ENCODE measurements around the gene MYO18B.

DNA sequence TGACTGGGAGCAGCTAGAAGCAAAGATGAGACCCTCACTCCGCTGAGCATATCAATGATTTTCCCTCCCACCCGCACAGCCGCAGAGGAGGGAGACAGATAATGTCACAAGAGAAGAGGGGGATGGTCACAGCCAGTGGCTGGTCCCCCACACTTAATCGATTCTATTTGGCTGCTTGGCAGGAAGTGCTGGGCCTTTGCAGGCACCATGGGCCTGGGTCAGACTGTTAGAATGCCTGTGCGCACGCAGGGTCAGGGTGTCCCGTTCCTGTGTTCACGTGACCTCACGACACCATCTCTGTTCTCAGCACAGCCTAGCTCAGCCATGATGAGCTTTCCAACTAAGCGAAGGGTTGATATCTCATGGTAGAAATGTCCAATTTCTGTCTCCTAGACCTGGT lies 107.0 kb downstream of the MYO18B start:
- TF ChIP-seq, protein P1, sequence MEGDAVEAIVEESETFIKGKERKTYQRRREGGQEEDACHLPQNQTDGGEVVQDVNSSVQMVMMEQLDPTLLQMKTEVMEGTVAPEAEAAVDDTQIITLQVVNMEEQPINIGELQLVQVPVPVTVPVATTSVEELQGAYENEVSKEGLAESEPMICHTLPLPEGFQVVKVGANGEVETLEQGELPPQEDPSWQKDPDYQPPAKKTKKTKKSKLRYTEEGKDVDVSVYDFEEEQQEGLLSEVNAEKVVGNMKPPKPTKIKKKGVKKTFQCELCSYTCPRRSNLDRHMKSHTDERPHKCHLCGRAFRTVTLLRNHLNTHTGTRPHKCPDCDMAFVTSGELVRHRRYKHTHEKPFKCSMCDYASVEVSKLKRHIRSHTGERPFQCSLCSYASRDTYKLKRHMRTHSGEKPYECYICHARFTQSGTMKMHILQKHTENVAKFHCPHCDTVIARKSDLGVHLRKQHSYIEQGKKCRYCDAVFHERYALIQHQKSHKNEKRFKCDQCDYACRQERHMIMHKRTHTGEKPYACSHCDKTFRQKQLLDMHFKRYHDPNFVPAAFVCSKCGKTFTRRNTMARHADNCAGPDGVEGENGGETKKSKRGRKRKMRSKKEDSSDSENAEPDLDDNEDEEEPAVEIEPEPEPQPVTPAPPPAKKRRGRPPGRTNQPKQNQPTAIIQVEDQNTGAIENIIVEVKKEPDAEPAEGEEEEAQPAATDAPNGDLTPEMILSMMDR (IDR thresholded peaks at IDR 0.05) = no peak
- TF ChIP-seq POLR2A (IDR thresholded peaks at IDR 0.05) (no peak), POLR2AphosphoS5 (IDR thresholded peaks at IDR 0.05; ENCODE audit: insufficient read depth in 1 of 2, low read depth in 1 of 2) (no peak)

Data from vagina (tissue), 2 donors.